ENCODE data around the gene RNF225.
A peak's percentile ranks its signal among the peaks of the same experiment; 100 is the strongest.
"Not testable (repeated sequence)": the region's sequence is repeated elsewhere in the genome, so short reads cannot be mapped to it uniquely, and the experiment has no call there.

RNF225 gene

GRCh38 chr19:58409010-58409790, 13.7 kb downstream of the RNF225 start:
- peak; percentile 6 for DNase-seq

GRCh38 chr19:58416604-58417003, 21.1 kb downstream of the RNF225 start:
- no peak for DNase-seq

DNA sequence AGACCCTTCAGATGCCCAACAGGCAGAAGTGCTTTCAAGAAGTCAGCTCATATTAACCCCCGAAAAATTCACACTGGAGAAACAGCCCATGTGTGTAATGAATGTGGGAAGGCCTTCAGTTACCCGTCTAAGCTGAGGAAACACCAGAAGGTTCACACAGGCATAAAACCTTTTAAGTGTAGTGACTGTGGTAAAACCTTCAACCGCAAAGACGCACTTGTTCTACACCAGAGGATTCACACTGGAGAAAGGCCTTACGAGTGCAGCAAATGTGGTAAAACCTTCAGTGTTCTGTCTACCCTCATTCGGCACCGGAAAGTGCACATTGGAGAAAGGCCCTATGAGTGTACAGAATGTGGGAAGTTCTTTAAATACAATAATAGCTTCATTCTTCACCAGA, 21.6 kb downstream of the RNF225 start:
- DNase-seq: no peak

GRCh38 chr19:58428617-58429016, 33.2 kb downstream of the RNF225 start:
- DNase-seq: no peak

- DNase-seq: no peak
These were observed 34.3 kb downstream of the RNF225 start for GRCh38 chr19:58429745-58430144.

- no peak for DNase-seq
These were observed 38.8 kb downstream of the RNF225 start for GRCh38 chr19:58434217-58434616.

DNA sequence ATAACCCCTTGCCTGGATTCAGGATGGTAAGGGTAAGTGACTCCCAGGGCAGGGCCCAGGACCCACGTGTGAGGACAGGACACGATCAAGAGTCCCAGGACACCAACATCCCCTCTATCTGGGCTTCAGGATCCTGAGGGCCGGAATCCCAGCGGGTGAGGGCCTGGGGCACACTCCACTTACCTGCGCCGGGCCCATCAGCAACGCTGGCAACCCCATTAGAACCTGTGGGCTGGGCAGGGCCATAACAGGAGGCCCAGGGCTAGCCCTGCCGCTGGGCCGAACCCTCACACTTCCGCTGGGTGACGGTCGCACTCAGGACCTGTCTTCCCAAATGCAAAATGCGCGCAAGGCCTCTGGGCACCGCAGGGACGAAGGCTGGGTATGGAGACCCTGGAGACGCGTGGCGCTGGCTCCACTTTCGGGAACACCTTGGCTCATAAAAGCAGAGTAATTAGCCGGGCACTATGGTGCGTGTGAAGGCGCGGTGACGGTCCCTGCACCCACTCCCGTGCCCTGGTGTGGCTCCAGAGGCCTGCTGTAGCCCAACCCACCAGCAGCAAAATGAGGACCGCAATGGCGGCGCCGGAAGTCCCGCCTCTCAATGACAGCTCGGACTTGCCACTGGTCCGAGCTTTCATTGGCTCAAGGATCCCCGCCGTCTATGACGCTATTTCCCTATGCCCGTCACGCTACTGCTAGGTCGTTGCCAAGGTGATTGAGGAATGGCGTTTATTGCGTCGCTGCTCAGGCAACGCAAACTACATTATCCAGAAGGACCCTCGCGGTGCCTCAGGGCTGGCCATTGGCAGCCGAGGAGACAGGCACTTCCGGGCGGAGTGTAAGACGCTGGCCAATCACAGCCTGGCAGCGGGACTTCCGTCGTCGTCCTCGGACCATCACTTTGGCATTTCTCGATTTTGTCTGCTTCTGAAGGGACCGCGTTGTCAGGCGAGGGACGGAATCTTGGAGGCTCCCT, 44.4 kb downstream of the RNF225 start, which contains the start of gene ZNF132:
ZNF132 (minus strand) TSS at position 578 of the 979 bp plus-strand sequence; CDS start at position 246, 332 bp downstream.
- peak; percentile 84 for DNase-seq

DNA sequence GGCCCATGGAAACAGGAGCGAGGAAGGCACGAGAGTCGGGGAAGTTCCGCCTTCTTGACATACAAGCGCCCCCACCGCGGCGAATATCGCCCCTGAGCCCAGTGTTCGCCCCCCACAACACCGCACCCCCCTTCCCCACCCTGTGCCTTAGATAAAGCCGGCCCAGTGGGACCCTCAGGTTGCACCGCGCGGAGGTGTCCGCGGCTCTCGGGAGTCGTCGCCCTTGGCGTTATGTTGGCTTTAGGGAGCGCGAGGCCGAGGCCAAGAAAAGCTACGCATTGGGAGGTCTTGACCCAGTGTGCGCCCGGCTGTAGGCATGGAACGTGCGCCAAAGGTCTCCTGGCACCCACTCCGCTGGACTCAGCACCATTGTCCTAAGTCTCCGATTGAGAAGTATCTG, 45.1 kb downstream of the RNF225 start:
- DNase-seq: no peak

DNA sequence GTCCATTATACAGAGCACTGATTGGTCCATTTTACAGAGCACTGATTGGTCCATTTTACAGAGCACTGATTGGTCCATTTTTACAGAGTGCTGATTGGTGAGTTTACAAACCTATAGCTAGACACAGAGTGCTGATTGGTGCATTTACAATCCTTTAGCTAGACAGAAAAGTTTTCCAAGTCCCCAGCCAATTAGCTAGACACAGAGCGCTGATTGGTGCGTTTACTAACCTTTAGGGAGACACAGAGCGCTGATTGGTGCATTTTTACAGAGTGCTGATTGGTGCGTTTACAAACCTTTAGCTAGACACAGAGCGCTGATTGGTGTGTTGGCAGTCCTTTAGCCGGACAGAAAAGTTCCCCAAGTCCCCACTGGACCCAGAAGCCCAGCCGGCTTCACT, 47.5 kb downstream of the RNF225 start:
- DNase-seq: not testable (repeated sequence)
